SU-DHL-6 (cell line): ENCODE results near the gene CERS6.

Experiments
- H2AFZ ChIP-seq: fragments of 200-600 bp; sonication (generic); 2 replicates; pipeline ENCODE4 v1.6.1; 2014; ENCODE audit warnings: low read depth, mild to moderate bottlenecking, moderate library complexity, mixed read lengths, antibody characterized with exemption, low read length; ENCODE audit not compliant: severe bottlenecking
- H3F3A ChIP-seq: fragments of 200-600 bp; shearing (Covaris generic); 2 replicates; pipeline ENCODE4 v1.6.0; 2016; ENCODE audit warnings: antibody characterized with exemption, mild to moderate bottlenecking; ENCODE audit not compliant: insufficient read depth
- H3K27ac ChIP-seq: fragments of 200-600 bp; sonication (generic); 2 replicates; pipeline ENCODE4 v1.5.1; 2016; ENCODE audit warnings: low read depth, mild to moderate bottlenecking, low read length, moderate library complexity, mixed read lengths
- H3K27me3 ChIP-seq: fragments of 200-600 bp; sonication (generic), shearing (Covaris generic); 2 replicates; pipeline ENCODE4 v1.6.0; 2014; ENCODE audit warnings: mild to moderate bottlenecking, low read length
- H3K36me3 ChIP-seq: fragments of 200-600 bp; sonication (generic); 2 replicates; pipeline ENCODE4 v1.6.1; 2014; ENCODE audit warnings: mild to moderate bottlenecking, low read length, mixed read lengths
- H3K4me2 ChIP-seq: fragments of 300-600, 200-600 bp; shearing (Covaris generic), sonication (generic); 2 replicates; pipeline ENCODE4 v1.6.0; 2014; ENCODE audit warnings: low read length, low read depth, mild to moderate bottlenecking; ENCODE audit not compliant: poor library complexity, severe bottlenecking
- H3K4me3 ChIP-seq: fragments of 200-600 bp; sonication (generic); 2 replicates; pipeline ENCODE4 v1.5.1; 2014; ENCODE audit warnings: antibody characterized with exemption, low read length, mild to moderate bottlenecking, mixed read lengths; ENCODE audit not compliant: insufficient read depth, poor library complexity, severe bottlenecking
- H3K79me2 ChIP-seq: fragments of 200-600 bp; sonication (generic); 2 replicates; pipeline ENCODE4 v1.6.1; 2014; ENCODE audit warnings: mild to moderate bottlenecking, low read length, moderate library complexity; ENCODE audit not compliant: insufficient read depth
- H3K9ac ChIP-seq: fragments of 200-600 bp; sonication (generic); 2 replicates; pipeline ENCODE4 v1.7.0; 2014; ENCODE audit warnings: mild to moderate bottlenecking, low read length
- H3K9me2 ChIP-seq: fragments of 200-600 bp; sonication (generic); replicated peaks from 2 replicates; pipeline ENCODE4 v1.6.1; 2014; ENCODE audit warnings: low read length; ENCODE audit not compliant: insufficient read depth
- H3K9me3 ChIP-seq: fragments of 200-600 bp; sonication (generic); 2 replicates; pipeline ENCODE4 v1.6.1; 2014; ENCODE audit warnings: low read length, mixed read lengths; ENCODE audit not compliant: insufficient read depth
- H4K20me1 ChIP-seq: fragments of 200-600 bp; sonication (generic); 2 replicates; pipeline ENCODE4 v1.6.1; 2014; ENCODE audit warnings: low read depth, mild to moderate bottlenecking, antibody characterized with exemption, low read length, moderate library complexity, mixed read lengths
- EZH2phosphoT487 ChIP-seq: fragments of 200-600 bp; sonication (generic), shearing (Covaris generic); conservative IDR thresholded peaks from 2 replicates; pipeline ENCODE4 v1.6.1; 2018; ENCODE audit warnings: mild to moderate bottlenecking, antibody characterized with exemption, low read length, moderate library complexity, mixed read lengths
- TF ChIP-seq, protein P1 (sequence below): fragments of 200-600 bp; sonication (generic); IDR thresholded peaks from one replicate; pipeline ENCODE4 v1.5.1; 2017; ENCODE audit warnings: antibody characterized with exemption, mild to moderate bottlenecking, low read length, moderate library complexity; ENCODE audit not compliant: insufficient read depth, poor library complexity, severe bottlenecking

Gene CERS6

DNA sequence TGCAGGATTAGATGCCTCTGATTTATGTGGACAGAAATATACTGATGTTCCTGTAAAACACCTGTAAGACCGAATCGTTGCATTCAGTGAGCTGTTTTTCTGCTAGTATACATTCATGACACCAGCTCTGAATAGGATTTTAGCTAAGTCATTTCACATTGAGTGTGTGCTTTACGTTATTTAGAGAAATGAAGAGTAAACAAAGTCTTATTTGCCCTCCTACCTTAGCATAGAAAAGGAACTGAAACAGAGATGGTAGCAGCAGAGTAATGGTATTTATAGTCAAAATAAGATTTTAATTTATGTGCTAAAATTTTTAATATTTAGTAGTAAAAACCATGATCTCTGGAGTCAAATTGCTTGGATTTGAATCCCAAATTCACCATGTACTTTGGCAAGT, 168.0 kb downstream of the CERS6 start:
- Histone ChIP-seq H3K9ac (no peak overlapping the region), H3K9me3 (no peaks in the 10 kb centered on the region), H3K4me2 (no peak overlapping the region), H3F3A (no peaks in the 10 kb centered on the region), H3K79me2 (no peaks in the 10 kb centered on the region), H3K4me3 (no peak overlapping the region), H2AFZ (no peak overlapping the region), H4K20me1 (no peaks in the 10 kb centered on the region), H3K9me2 (no peaks in the 10 kb centered on the region), H3K27me3 (no peaks in the 10 kb centered on the region), H3K36me3 (no peaks in the 10 kb centered on the region), H3K27ac (no peak overlapping the region)
- TF ChIP-seq, protein P1, sequence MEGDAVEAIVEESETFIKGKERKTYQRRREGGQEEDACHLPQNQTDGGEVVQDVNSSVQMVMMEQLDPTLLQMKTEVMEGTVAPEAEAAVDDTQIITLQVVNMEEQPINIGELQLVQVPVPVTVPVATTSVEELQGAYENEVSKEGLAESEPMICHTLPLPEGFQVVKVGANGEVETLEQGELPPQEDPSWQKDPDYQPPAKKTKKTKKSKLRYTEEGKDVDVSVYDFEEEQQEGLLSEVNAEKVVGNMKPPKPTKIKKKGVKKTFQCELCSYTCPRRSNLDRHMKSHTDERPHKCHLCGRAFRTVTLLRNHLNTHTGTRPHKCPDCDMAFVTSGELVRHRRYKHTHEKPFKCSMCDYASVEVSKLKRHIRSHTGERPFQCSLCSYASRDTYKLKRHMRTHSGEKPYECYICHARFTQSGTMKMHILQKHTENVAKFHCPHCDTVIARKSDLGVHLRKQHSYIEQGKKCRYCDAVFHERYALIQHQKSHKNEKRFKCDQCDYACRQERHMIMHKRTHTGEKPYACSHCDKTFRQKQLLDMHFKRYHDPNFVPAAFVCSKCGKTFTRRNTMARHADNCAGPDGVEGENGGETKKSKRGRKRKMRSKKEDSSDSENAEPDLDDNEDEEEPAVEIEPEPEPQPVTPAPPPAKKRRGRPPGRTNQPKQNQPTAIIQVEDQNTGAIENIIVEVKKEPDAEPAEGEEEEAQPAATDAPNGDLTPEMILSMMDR, result no peak
- TF ChIP-seq EZH2phosphoT487, result no peak

DNA sequence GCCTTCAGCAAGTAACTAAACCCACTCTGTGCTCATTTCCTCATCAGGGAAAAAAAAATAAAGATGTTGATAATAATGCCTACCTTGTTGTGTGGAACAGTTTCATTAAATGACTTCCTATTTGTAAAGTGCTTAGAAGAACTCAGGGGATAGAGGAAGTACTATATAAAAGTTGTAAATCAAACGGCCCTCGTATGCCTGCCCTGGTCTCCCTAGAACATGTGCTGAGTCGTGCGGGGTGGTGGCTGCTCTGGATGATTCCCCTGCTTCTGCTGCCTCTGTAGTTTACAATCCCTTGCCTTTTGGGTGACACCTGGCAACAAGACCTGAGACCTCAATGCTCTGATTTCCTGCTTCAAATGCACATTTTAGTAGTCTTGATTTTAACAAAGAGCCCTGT, 170.0 kb downstream of the CERS6 start:
- Histone ChIP-seq H3K27ac (no peak overlapping the region), H3K9ac (no peak overlapping the region), H4K20me1 (no peaks in the 10 kb centered on the region), H3K4me3 (no peak overlapping the region), H2AFZ (no peak overlapping the region), H3F3A (no peaks in the 10 kb centered on the region), H3K79me2 (no peaks in the 10 kb centered on the region), H3K4me2 (no peak overlapping the region), H3K36me3 (no peaks in the 10 kb centered on the region), H3K27me3 (no peaks in the 10 kb centered on the region), H3K9me2 (no peaks in the 10 kb centered on the region), H3K9me3 (no peaks in the 10 kb centered on the region)
- TF ChIP-seq EZH2phosphoT487, result no peak
- TF ChIP-seq, protein P1, result no peak

DNA sequence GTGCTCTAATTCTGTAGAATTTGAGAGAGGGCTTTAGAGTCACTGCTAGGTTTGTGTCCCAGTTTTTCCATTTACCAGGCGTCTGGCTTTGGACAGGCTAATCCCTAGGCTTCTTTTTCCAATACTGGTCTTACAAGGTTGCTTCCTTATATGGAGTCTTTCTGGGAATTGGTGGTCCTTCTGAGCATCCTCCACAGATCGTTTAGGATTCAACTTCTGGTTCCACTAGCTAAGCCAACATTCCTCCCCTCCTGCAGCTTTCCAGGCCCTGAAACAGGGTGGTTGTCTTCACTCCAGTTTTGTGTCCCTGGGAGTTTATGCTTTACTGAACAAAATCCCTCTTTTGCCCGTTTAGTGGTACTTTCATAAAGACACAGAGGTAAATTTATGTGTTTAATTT, 170.6 kb downstream of the CERS6 start:
- Histone ChIP-seq H3K9ac (no peak overlapping the region), H3K9me2 (no peaks in the 10 kb centered on the region), H3K79me2 (no peaks in the 10 kb centered on the region), H3K9me3 (no peaks in the 10 kb centered on the region), H3F3A (no peaks in the 10 kb centered on the region), H4K20me1 (no peaks in the 10 kb centered on the region), H3K27me3 (no peaks in the 10 kb centered on the region), H3K27ac (no peak overlapping the region), H2AFZ (no peak overlapping the region), H3K4me3 (no peak overlapping the region), H3K36me3 (no peaks in the 10 kb centered on the region), H3K4me2 (no peak overlapping the region)
- no peak for TF ChIP-seq EZH2phosphoT487
- TF ChIP-seq, protein P1, result no peak
